H1 (cell line): ENCODE results near the gene EEPD1. TPM values are rescaled to one million over a fixed set of nuclear protein-coding genes. Genes with fewer than 3 reads are reported as not detected.

Experiments used
- CHD7 ChIP-seq: fragments of 300-600 bp; sonication (generic); IDR thresholded peaks from 2 replicates; pipeline ENCODE4 v1.7.1; 2012; ENCODE audit warnings: low read length, moderate library complexity, mild to moderate bottlenecking, inconsistent platforms; ENCODE audit not compliant: insufficient replicate concordance
- SUZ12 ChIP-seq: fragments of 200-600 bp; sonication (generic); IDR thresholded peaks from 2 replicates; pipeline ENCODE4 v1.6.1; 2012; ENCODE audit warnings: mild to moderate bottlenecking, inconsistent platforms, low read length, moderate library complexity, mixed read lengths
- polyA plus RNA-seq, 7 experiments: library from polyadenylated mRNA; depleted of rRNA in 3 of 7; stranded (reverse) in 5 of 7; unstranded in 2 of 7; fragments of >200 nt in 5 of 7; fragments of 200-250 nt in 2 of 7; gene quantifications; 1 replicate in 5 of 7; 2 replicates in 1 of 7; 4 replicates in 1 of 7; pipeline versions ENCODE4 v1.2.1 to v1.2.3, GENCODE V29; 2011 to 2013; ENCODE audit warnings: missing spikeins in 2 of 7, mixed read lengths in 2 of 7
- total RNA-seq: library from RNA; stranded (reverse); fragmentation: NEBNext Ultra II Directional; extraction: Animal tissue kit (Norgen Biotek cat#: 25700); gene quantifications from 2 replicates; pipeline ENCODE4 v1.2.1, GENCODE V29; 2021

EEPD1 gene
- total and polyA plus RNA-seq, 2 of the 8 experiments (the other 6 are each of a cell fraction or from before 2014, with no cell fraction given): 3.1 to 7.8 TPM

- TF ChIP-seq CHD7 (no peak), SUZ12 (no peak)
These were observed 22.0 kb upstream of the EEPD1 start (continued) for GRCh38 chr7:36131026-36131425.
